ENCODE data around the gene CEACAM6.
"Not testable (repeated sequence)": the region's sequence is repeated elsewhere in the genome, so short reads cannot be mapped to it uniquely, and the experiment has no call there.

The CEACAM6 gene

DNA sequence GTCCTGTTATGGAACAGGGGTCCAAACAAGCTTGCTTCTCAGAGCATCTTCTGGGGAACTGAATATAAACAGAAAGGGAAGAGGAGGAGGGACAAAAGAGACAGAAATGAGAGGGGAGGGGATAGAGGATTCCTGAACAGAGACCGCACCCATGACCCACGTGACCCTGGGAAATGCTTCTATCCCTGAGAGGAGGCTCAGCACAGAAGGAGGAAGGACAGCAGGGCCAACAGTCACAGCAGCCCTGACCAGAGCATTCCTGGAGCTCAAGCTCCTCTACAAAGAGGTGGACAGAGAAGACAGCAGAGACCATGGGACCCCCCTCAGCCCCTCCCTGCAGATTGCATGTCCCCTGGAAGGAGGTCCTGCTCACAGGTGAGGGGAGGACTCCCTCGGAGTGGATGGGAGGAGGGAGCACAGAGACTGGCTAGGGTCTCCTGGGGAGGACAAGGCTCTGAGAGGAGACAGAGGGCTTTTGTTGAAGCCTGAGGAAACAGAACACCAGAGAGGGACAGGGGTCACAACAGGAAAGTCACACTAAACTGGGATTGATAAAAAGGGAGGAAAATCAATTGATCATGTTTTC, at the start of gene CEACAM6:
Gene CEACAM6, plus strand, starts transcription at position 203 of the 586 bp plus-strand sequence. Its CDS starts 109 bp downstream, at position 312.
- DNase-seq = no peak

DNA sequence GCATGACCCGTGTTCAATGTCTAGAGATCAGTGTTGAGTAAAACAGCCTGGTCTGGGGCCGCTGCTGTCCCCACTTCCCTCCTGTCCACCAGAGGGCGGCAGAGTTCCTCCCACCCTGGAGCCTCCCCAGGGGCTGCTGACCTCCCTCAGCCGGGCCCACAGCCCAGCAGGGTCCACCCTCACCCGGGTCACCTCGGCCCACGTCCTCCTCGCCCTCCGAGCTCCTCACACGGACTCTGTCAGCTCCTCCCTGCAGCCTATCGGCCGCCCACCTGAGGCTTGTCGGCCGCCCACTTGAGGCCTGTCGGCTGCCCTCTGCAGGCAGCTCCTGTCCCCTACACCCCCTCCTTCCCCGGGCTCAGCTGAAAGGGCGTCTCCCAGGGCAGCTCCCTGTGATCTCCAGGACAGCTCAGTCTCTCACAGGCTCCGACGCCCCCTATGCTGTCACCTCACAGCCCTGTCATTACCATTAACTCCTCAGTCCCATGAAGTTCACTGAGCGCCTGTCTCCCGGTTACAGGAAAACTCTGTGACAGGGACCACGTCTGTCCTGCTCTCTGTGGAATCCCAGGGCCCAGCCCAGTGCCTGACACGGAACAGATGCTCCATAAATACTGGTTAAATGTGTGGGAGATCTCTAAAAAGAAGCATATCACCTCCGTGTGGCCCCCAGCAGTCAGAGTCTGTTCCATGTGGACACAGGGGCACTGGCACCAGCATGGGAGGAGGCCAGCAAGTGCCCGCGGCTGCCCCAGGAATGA, 48.4 kb upstream of the CEACAM6 start:
- DNase-seq = no peak

GRCh38 chr19:41707502-41707812, 47.9 kb upstream of the CEACAM6 start:
- DNase-seq = no peak

GRCh38 chr19:41707871-41708371, 47.4 kb upstream of the CEACAM6 start:
- DNase-seq = no peak

DNA sequence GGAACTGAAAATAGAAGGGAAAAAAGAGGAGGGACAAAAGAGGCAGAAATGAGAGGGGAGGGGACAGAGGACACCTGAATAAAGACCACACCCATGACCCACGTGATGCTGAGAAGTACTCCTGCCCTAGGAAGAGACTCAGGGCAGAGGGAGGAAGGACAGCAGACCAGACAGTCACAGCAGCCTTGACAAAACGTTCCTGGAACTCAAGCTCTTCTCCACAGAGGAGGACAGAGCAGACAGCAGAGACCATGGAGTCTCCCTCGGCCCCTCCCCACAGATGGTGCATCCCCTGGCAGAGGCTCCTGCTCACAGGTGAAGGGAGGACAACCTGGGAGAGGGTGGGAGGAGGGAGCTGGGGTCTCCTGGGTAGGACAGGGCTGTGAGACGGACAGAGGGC, 46.8 kb upstream of the CEACAM6 start, which contains the start of gene CEACAM5:
Gene CEACAM5, plus strand, starts transcription at position 146 of the 400 bp plus-strand sequence. Its CDS starts 106 bp downstream, at position 252.
- DNase-seq = no peak

GRCh38 chr19:41709516-41709915, 45.8 kb upstream of the CEACAM6 start:
- not testable (repeated sequence) for DNase-seq

GRCh38 chr19:41709951-41710645, 45.2 kb upstream of the CEACAM6 start:
- no peak for DNase-seq

DNA sequence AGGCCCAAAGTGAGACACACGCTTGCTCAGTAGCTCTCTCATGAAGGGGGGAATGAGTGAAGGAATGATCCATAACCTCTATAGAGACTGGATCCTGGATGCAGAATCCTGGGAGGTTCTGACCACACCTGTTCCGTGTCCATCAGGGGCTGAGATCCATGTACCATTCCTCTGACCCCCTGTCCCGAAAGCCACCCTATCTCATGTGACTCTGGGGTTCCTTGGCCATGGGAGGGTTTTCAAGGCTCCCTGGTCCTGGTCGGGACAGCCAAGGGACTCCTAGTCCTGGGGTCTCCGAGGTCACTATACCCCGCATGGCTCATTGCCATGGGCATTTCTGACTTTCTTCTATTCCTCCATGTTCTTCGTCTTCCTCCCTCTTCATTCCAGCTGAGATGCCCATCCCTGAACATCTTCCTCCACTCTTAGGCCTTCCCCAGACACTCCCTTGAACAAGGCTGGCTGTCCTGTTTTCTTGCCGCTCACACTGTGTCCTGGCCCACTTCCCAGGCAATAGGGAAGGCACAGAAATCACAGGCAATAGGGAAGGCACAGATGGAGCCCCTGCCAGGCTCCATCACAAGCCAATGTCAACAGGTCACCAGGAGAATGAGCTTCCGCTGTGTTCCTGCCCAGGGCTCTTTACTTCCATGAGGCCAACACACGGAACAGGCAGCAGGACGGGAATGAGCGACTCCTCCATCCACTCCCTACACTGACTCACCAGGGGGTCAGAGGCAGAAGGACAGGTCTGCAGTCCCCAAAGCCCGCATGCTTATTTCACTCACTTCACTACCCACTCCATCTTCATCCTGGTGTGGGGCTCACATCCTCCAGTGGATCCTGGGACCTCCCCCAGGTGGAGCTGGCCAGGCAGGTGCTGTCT, 43.7 kb upstream of the CEACAM6 start:
- DNase-seq = no peak

- no peak for DNase-seq
Measured at GRCh38 chr19:41714598-41714997, 40.7 kb upstream of the CEACAM6 start.

GRCh38 chr19:41718761-41719160, 36.6 kb upstream of the CEACAM6 start:
- DNase-seq = no peak

GRCh38 chr19:41720103-41720502, 35.2 kb upstream of the CEACAM6 start:
- no peak for DNase-seq

DNA sequence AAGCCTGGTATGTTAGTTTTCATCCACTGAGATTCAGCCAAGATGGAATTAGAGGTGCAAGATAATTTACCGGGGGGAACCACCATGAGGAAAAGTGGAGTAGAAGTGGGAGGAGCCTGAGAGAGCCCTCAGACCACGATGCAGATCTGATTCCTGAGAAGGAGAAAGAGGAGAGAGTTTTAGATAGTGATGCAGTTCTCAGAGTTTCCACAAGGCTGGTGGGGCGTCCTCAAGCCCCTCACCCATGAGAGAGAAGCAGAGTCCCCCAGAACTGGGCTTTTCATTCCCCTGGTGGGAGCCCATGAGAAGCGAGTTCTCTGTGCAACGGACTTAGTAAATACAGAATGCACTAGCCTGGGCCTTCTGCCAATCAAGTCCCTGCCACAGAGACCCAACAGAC, 28.8 kb upstream of the CEACAM6 start:
- DNase-seq = no peak

DNA sequence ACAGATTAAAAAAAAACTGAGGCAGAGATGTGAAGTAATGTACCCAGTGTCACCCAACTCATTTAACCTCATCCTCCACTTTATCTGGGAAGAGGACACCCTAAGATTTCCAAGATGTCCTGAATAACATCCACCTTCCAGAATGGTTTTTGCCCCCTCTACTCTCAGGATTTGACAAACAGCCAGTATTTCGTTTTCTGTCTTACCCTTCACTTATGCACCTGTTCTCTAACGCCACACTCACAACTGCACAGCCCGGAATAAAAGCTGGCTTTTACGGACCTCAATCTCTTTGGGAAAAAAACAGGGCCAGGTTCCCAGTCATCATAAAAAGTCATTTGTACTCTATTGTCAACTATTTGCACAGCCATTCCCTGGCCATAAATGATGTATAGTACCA, 21.2 kb upstream of the CEACAM6 start:
- no peak for DNase-seq

DNA sequence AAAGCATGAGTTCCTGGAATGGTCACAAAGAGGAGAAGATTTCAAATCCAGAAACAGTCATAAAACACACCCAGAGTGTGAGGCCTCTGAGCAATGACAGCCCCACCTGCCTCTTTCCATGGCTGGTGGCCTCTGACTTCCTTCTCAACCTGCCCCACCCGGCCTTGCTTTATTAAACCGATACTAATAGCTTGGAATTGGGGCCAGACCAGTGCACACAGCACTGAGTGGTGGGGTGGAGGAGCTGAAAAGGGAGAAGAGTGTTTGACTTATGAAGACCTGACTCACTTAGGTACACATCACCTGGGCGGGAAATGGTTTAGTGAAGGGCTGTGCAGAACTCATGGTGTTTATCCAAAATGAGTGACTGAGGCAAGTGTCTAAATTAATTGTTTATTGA, 20.7 kb upstream of the CEACAM6 start:
- no peak for DNase-seq

GRCh38 chr19:41735071-41735600, 20.2 kb upstream of the CEACAM6 start:
- DNase-seq = no peak

- DNase-seq = no peak
Measured at GRCh38 chr19:41739361-41739760, 16.0 kb upstream of the CEACAM6 start.

DNA sequence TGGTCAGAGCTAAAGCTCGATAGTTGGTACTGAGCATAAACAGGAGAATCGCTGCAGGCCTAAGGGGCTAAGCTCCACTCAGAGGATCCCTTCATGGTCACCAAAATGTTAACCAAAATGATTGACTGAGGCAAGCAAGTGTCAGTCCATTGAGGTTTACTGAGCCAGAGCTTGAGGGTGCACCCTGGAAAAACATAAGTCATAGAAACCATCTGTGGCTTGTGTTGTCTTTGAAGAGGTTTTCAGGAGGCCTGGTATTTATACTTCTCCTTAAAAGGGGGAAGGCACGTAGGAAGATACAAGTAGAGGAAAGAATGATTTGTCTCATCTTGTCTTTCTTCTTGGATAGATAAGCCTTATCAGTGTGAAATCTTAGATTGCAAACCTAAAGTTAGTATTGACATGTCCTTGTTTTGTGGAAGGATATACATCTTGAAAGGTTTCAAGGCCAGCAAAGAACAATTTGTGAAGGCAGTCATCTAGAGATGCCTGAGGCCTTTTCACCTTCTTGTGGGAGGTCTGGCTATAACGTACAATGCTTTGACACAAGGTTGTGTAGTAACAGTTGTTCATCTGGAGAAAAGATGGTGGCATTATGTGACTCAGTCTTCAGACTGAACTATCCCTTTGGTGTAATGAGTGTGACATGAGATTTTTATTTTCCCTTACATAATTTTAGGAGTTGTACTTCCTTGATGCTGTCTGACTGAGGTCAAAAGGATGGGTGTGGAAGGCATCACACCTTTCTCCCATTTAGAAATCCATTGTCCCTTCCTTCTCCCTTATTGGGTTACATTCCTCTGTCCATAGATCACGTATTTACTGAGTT, 14.7 kb upstream of the CEACAM6 start:
- DNase-seq = no peak

GRCh38 chr19:41741244-41741554, 14.1 kb upstream of the CEACAM6 start:
- no peak for DNase-seq

GRCh38 chr19:41744850-41745249, 10.5 kb upstream of the CEACAM6 start:
- DNase-seq = no peak

- no peak for DNase-seq
Measured at GRCh38 chr19:41745756-41746155, 9.6 kb upstream of the CEACAM6 start.

DNA sequence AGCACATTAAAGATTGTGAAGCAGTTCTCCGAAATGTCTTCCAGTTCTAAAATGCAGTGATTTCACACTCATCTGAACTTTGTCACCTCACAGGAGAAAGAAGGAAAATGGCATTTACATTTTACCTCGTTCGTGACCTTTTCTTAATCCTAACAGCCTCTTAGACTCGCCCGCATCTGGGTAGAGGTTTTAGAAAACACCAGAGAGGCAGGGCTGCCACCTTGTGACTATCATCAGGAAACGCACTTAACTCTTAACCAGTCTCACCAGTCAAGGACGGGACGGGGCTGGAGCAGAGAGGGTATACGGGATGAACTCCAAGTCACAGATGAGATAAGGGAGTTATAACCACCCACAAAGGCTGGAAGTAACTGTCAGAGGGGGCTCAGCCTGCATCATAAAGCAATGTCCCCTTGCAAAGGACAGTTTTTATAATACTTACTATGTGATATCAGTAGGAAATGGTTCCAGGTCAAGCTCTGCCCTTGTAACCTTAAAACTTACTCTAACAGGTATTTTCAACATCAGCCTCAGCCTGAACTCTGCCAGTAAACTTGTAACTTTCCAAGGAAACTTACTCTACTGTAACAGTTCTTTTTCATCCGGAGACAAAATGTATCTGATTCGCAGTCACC, 8.6 kb upstream of the CEACAM6 start:
- peak in 1 of 2 donors; percentile 9 for DNase-seq
